ENCODE data around the gene KRTAP20-3. TPM values are rescaled to one million over a fixed set of nuclear protein-coding genes. Genes with fewer than 3 reads are reported as not detected.

KRTAP20-3 gene
- total RNA-seq, 1 experiment from 2014 or later = not detected

DNA sequence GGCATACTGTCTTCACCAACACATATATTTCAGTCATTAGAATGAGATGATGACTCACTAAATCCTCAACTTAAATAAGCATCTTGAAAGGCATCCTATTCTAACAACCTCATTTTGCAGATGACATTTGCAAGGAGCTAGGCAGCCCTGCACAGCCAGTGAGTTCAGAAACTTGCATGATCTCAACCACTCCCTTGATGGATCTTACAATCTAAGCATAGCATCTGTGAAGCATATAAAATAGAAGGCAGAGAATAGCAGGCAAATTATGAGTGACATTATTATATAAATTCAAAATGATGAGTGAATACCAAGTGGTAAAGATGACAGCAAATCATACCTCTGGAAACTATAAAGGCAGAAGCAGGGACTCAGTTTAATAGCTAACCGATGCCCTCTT is 31.6 kb downstream of the KRTAP20-3 start:
- Histone ChIP-seq H3K9me2 (replicated peaks; ENCODE audit: low read length) (0 out of 2 replicates have a peak, but pooled peaks cover 5% of the 10 kb centered on the region), H3K36me3 (ENCODE audit: low read depth, low read length) (no peaks in the 10 kb centered on the region), H4K20me1 (ENCODE audit: low read length) (no peaks in the 10 kb centered on the region), H3K9me3 (ENCODE audit: low read length) (no peaks in the 10 kb centered on the region), H3K27me3 (ENCODE audit: low read length) (no peaks in the 10 kb centered on the region), H3K9ac (ENCODE audit: low read length) (no peak overlapping the region), H3K79me2 (ENCODE audit: low read length) (no peaks in the 10 kb centered on the region), H3K4me1 (ENCODE audit: insufficient read depth, low read length) (no peaks in the 10 kb centered on the region), H3K4me2 (ENCODE audit: low read length) (no peak overlapping the region), H3K27ac (ENCODE audit: low read length) (no peak overlapping the region), H3K4me3 (ENCODE audit: low read length) (no peak overlapping the region), H3F3A (ENCODE audit: low read length, unreplicated experiment) (no peaks in the 10 kb centered on the region), H2AFZ (ENCODE audit: low read length) (no peak overlapping the region)
- ChIA-PET POLR2A (ENCODE audit: unreplicated experiment) (no interaction called here), CTCF (no interaction called here)
- intact Hi-C loops (cut with micrococcal nuclease) = no loop called here
- DNase-seq (no peak), ATAC-seq (peak; percentile 83)
- BruUV-seq (replicated peaks) = no TSS peak
- no peak for TF ChIP-seq EZH2phosphoT487 (IDR thresholded peaks at IDR 0.05; ENCODE audit: borderline replicate concordance, low read length)

DNA sequence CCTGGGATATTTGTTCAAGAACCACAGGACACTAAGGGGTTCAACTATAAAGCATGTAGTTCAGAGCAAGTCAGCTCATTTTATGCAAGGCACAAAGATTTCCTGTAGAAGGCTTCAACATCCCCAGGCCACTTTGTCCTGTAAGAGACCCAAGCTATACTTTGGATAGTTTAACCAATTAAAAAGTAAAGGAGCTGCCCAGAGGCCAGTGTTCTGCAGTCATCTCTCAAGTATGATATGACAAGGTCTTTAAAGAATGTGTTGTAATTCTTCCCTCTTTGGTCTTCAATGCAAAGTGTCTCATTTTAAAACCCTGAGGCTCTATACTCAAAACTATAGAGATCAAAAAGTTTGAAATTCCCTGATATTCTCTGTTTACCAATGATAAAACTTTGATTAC is 34.1 kb downstream of the KRTAP20-3 start:
- TF ChIP-seq, protein P1, sequence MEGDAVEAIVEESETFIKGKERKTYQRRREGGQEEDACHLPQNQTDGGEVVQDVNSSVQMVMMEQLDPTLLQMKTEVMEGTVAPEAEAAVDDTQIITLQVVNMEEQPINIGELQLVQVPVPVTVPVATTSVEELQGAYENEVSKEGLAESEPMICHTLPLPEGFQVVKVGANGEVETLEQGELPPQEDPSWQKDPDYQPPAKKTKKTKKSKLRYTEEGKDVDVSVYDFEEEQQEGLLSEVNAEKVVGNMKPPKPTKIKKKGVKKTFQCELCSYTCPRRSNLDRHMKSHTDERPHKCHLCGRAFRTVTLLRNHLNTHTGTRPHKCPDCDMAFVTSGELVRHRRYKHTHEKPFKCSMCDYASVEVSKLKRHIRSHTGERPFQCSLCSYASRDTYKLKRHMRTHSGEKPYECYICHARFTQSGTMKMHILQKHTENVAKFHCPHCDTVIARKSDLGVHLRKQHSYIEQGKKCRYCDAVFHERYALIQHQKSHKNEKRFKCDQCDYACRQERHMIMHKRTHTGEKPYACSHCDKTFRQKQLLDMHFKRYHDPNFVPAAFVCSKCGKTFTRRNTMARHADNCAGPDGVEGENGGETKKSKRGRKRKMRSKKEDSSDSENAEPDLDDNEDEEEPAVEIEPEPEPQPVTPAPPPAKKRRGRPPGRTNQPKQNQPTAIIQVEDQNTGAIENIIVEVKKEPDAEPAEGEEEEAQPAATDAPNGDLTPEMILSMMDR (conservative IDR thresholded peaks at IDR 0.05; ENCODE audit: low read depth, low read length) = no peak
- TF ChIP-seq EZH2 (IDR thresholded peaks at IDR 0.05; ENCODE audit: low read length, unreplicated experiment) = no peak
- no peak for TF ChIP-seq EZH2phosphoT487 (IDR thresholded peaks at IDR 0.05; ENCODE audit: borderline replicate concordance, low read length)
- intact Hi-C loops (cut with micrococcal nuclease) = no loop called here
- Histone ChIP-seq H2AFZ (ENCODE audit: low read length) (no peak overlapping the region), H3K79me2 (ENCODE audit: low read length) (no peaks in the 10 kb centered on the region), H3F3A (ENCODE audit: low read length, unreplicated experiment) (no peaks in the 10 kb centered on the region), H3K4me1 (ENCODE audit: insufficient read depth, low read length) (no peaks in the 10 kb centered on the region), H3K27ac (ENCODE audit: low read length) (no peak overlapping the region), H3K4me2 (ENCODE audit: low read length) (no peak overlapping the region), H3K9me3 (ENCODE audit: low read length) (no peaks in the 10 kb centered on the region), H3K9ac (ENCODE audit: low read length) (no peak overlapping the region), H3K9me2 (replicated peaks; ENCODE audit: low read length) (0 out of 2 replicates have a peak, but pooled peaks cover 5% of the 10 kb centered on the region), H3K36me3 (ENCODE audit: low read depth, low read length) (no peaks in the 10 kb centered on the region), H3K4me3 (ENCODE audit: low read length) (no peak overlapping the region), H3K27me3 (ENCODE audit: low read length) (no peaks in the 10 kb centered on the region), H4K20me1 (ENCODE audit: low read length) (no peaks in the 10 kb centered on the region)
- DNase-seq = peak; percentile 49
- ChIA-PET POLR2A (ENCODE audit: unreplicated experiment) (no interaction called here), CTCF (no interaction called here)
- peak; percentile 27 for ATAC-seq
- BruUV-seq (replicated peaks) = no TSS peak

DNA sequence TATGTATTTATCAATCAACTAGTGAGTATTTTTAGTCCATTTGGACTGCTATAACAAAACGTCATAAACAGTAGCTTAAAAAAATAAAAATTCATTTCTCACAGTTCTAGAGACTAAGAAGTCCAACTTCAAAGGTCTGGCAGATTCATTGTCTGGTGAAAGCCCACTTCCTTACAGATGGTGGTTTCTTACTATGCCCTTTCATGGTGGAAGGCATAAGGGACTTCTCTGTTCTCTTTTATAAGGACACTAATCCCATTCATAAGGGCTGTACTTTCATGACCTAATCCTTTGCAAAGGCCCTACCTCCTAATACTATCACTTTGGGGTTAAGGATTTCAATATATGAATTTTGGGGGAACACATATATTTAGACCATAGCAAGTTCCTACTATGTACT is 37.9 kb downstream of the KRTAP20-3 start:
- POLR2A ChIA-PET (ENCODE audit: unreplicated experiment) = no interaction called here
- no peak overlapping the region for H2AFZ ChIP-seq (ENCODE audit: low read length)
- H3K36me3 ChIP-seq (ENCODE audit: low read depth, low read length) = no peaks in the 10 kb centered on the region
- no peaks in the 10 kb centered on the region for H3F3A ChIP-seq (ENCODE audit: low read length, unreplicated experiment)
- no peak overlapping the region for H3K4me3 ChIP-seq (ENCODE audit: low read length)
- no peaks in the 10 kb centered on the region for H3K79me2 ChIP-seq (ENCODE audit: low read length)
- H3K9ac ChIP-seq (ENCODE audit: low read length) = no peak overlapping the region
- TF ChIP-seq EZH2 (IDR thresholded peaks at IDR 0.05; ENCODE audit: low read length, unreplicated experiment) (no peak), EZH2phosphoT487 (IDR thresholded peaks at IDR 0.05; ENCODE audit: borderline replicate concordance, low read length) (no peak)
- TF ChIP-seq, protein P1 (conservative IDR thresholded peaks at IDR 0.05; ENCODE audit: low read depth, low read length) = no peak
- H3K9me3 ChIP-seq (ENCODE audit: low read length) = no peaks in the 10 kb centered on the region
- DNase-seq (no peak), ATAC-seq (no peak)
- BruUV-seq (replicated peaks) = no TSS peak
- H3K4me1 ChIP-seq (ENCODE audit: insufficient read depth, low read length) = no peaks in the 10 kb centered on the region
- H3K27ac ChIP-seq (ENCODE audit: low read length) = no peak overlapping the region
- H4K20me1 ChIP-seq (ENCODE audit: low read length) = no peaks in the 10 kb centered on the region
- intact Hi-C loops (cut with micrococcal nuclease) = no loop called here
- no peak overlapping the region for H3K4me2 ChIP-seq (ENCODE audit: low read length)
- no peaks in the 10 kb centered on the region for H3K27me3 ChIP-seq (ENCODE audit: low read length)
- CTCF ChIA-PET = no interaction called here
- 0 out of 2 replicates have a peak, but pooled peaks cover 5% of the 10 kb centered on the region for H3K9me2 ChIP-seq (replicated peaks; ENCODE audit: low read length)

Measured in PC-3 (cell line).